Measurements from ENCODE around the gene SNCA. TPM values are rescaled to one million over a fixed set of nuclear protein-coding genes. Genes with fewer than 3 reads are reported as not detected.

Gene SNCA
- total RNA-seq, 4 donors from 2014 or later: 11.6 to 27.4 (median 19.3) TPM

- H3K27me3 ChIP-seq: no peaks in the 10 kb centered on the region
- TF ChIP-seq POLR2AphosphoS5 (IDR thresholded peaks at IDR 0.05) (no peak), POLR2A (IDR thresholded peaks at IDR 0.05) (no peak), EP300 (IDR thresholded peaks at IDR 0.05) (no peak), CTCF (IDR thresholded peaks at IDR 0.05) (no peak)
- no peak overlapping the region for H3K27ac ChIP-seq
- no peaks in the 10 kb centered on the region for H3K9me3 ChIP-seq
- DNase-seq (ENCODE audit: low spot score in 2 of 2): no peak
- H3K36me3 ChIP-seq: no peaks in the 10 kb centered on the region
- H3K4me1 ChIP-seq: peaks cover 11% of the 10 kb centered on the region
- 92% methylated on average over 3 of the region's 3 CpGs for WGBS
- H3K4me3 ChIP-seq: no peak overlapping the region
These were observed 17.0 kb downstream of the SNCA start for GRCh38 chr4:89820010-89820409.

- Histone ChIP-seq H3K27ac (no peak overlapping the region), H3K27me3 (no peaks in the 10 kb centered on the region), H3K4me1 (no peaks in the 10 kb centered on the region), H3K36me3 (no peaks in the 10 kb centered on the region), H3K4me3 (no peak overlapping the region), H3K9me3 (no peaks in the 10 kb centered on the region)
- no peak for TF ChIP-seq EP300 (IDR thresholded peaks at IDR 0.05)
- TF ChIP-seq CTCF (IDR thresholded peaks at IDR 0.05): no peak
- TF ChIP-seq POLR2A (IDR thresholded peaks at IDR 0.05): no peak
- no peak for TF ChIP-seq POLR2AphosphoS5 (IDR thresholded peaks at IDR 0.05)
- 91% methylated on average over 3 of the region's 3 CpGs for WGBS
- DNase-seq (ENCODE audit: low spot score in 2 of 2): no peak
These were observed 22.6 kb downstream of the SNCA start for GRCh38 chr4:89814362-89814761.

- no peak overlapping the region for H3K4me3 ChIP-seq
- DNase-seq (ENCODE audit: low spot score in 2 of 2): no peak
- 77% methylated on average over 2 of the region's 2 CpGs for WGBS
These were observed 23.8 kb downstream of the SNCA start for GRCh38 chr4:89813197-89813596.

GRCh38 chr4:89807441-89808140 lies 29.4 kb downstream of the SNCA start:
- no peak overlapping the region for H3K4me3 ChIP-seq
- 76% methylated on average over 6 of the region's 6 CpGs for WGBS
- no peak overlapping the region for H3K27ac ChIP-seq
- DNase-seq (ENCODE audit: low spot score in 2 of 2): no peak
- H3K36me3 ChIP-seq: no peaks in the 10 kb centered on the region
- no peak for TF ChIP-seq POLR2AphosphoS5 (IDR thresholded peaks at IDR 0.05)
- no peak for TF ChIP-seq CTCF (IDR thresholded peaks at IDR 0.05)
- no peak for TF ChIP-seq POLR2A (IDR thresholded peaks at IDR 0.05)
- TF ChIP-seq EP300 (IDR thresholded peaks at IDR 0.05): no peak
- H3K4me1 ChIP-seq: no peaks in the 10 kb centered on the region
- no peaks in the 10 kb centered on the region for H3K9me3 ChIP-seq
- H3K27me3 ChIP-seq: no peaks in the 10 kb centered on the region

More at GRCh38 chr4:89813197-89813596, 23.8 kb downstream of the SNCA start:
- Histone ChIP-seq H3K4me1 (no peaks in the 10 kb centered on the region), H3K27ac (no peak overlapping the region), H3K36me3 (no peaks in the 10 kb centered on the region), H3K27me3 (no peaks in the 10 kb centered on the region), H3K9me3 (no peaks in the 10 kb centered on the region)
- no peak for TF ChIP-seq POLR2A (IDR thresholded peaks at IDR 0.05)
- TF ChIP-seq EP300 (IDR thresholded peaks at IDR 0.05): no peak
- TF ChIP-seq CTCF (IDR thresholded peaks at IDR 0.05): no peak
- TF ChIP-seq POLR2AphosphoS5 (IDR thresholded peaks at IDR 0.05): no peak

GRCh38 chr4:89805297-89805696 lies 31.7 kb downstream of the SNCA start:
- no peak for DNase-seq (ENCODE audit: low spot score in 2 of 2)
- no peak overlapping the region for H3K27ac ChIP-seq
- no peak overlapping the region for H3K4me3 ChIP-seq
- no peaks in the 10 kb centered on the region for H3K9me3 ChIP-seq
- no peaks in the 10 kb centered on the region for H3K4me1 ChIP-seq
- H3K36me3 ChIP-seq: no peaks in the 10 kb centered on the region
- TF ChIP-seq EP300 (IDR thresholded peaks at IDR 0.05) (no peak), POLR2AphosphoS5 (IDR thresholded peaks at IDR 0.05) (no peak), POLR2A (IDR thresholded peaks at IDR 0.05) (no peak), CTCF (IDR thresholded peaks at IDR 0.05) (no peak)
- H3K27me3 ChIP-seq: no peaks in the 10 kb centered on the region
- 79% methylated on average over 2 of the region's 2 CpGs for WGBS
